ENCODE data around the gene GSG1L. TPM values are rescaled to one million over a fixed set of nuclear protein-coding genes. Genes with fewer than 3 reads are reported as not detected.

Gene GSG1L
- total RNA-seq, 1 donor from 2014 or later, result not detected

DNA sequence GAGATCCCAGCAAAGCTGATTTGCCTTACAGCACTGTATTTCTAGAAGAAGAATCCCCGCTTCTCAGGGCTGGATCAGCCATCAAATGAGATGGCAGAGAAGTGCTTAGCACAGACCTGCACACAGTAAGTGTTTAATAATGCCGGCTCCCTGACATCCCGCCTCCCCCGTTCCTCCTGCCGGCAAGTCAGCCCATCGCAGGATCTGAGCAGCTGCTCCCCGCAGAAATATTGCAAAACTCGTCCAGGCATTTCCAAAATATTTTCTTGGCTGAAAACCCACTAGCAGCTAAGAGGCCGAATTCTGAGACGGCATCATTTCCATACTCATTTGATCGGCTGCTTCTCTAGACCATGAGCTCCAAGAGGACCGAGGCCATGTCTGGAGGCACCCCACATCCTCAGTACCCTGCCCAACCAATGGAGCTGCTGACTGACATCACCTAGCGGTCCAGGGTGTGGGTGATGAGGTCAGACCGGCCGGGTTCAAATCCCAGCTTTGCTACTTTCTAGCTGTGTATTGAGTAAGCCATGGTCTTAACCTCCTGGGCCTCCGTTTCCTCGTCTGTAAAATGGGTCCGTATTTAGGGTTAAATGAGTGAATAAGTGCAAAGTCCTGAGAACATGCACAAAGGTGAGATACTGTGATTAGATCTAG lies 262.1 kb downstream of the GSG1L start:
- Mint-ChIP-seq H3K36me3 (ENCODE audit: low read depth) (no peaks in the 10 kb centered on the region), H3K9me3 (no peaks in the 10 kb centered on the region), H3K27me3 (ENCODE audit: low read depth) (peaks cover 48% of the 10 kb centered on the region), H3K27ac (ENCODE audit: unreplicated experiment) (no peak overlapping the region), H3K4me3 (no peak overlapping the region), H3K4me1 (no peaks in the 10 kb centered on the region)
- DNase-seq (ENCODE audit: low read depth, low spot score), result no peak
- TF ChIP-seq, protein P1, sequence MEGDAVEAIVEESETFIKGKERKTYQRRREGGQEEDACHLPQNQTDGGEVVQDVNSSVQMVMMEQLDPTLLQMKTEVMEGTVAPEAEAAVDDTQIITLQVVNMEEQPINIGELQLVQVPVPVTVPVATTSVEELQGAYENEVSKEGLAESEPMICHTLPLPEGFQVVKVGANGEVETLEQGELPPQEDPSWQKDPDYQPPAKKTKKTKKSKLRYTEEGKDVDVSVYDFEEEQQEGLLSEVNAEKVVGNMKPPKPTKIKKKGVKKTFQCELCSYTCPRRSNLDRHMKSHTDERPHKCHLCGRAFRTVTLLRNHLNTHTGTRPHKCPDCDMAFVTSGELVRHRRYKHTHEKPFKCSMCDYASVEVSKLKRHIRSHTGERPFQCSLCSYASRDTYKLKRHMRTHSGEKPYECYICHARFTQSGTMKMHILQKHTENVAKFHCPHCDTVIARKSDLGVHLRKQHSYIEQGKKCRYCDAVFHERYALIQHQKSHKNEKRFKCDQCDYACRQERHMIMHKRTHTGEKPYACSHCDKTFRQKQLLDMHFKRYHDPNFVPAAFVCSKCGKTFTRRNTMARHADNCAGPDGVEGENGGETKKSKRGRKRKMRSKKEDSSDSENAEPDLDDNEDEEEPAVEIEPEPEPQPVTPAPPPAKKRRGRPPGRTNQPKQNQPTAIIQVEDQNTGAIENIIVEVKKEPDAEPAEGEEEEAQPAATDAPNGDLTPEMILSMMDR (conservative IDR thresholded peaks at IDR 0.05), result no peak

DNA sequence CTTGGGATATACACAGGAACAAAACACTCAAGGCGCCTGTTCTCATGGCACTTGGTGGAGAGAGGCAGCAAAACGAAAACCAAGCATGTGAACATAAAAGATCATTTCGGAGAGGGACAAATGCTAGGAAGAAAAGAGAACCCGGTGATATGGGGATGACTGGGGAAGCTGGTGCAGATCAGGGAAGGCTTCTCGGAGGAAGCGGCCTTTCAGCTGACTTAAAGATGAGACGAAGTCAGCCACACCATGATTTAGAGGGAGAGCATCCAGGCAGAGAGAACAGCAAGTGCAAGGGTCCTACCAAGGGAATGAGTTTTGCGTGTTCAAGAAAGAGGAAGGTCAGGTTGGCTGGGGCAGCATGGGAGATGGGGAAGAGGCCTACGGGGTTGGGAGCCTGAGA lies 262.7 kb downstream of the GSG1L start:
- Mint-ChIP-seq H3K36me3 (ENCODE audit: low read depth) (no peaks in the 10 kb centered on the region), H3K27me3 (ENCODE audit: low read depth) (peaks cover 44% of the 10 kb centered on the region), H3K9me3 (no peaks in the 10 kb centered on the region), H3K4me3 (no peak overlapping the region), H3K27ac (ENCODE audit: unreplicated experiment) (no peak overlapping the region), H3K4me1 (no peaks in the 10 kb centered on the region)
- TF ChIP-seq, protein P1 (conservative IDR thresholded peaks at IDR 0.05), result no peak
- DNase-seq (ENCODE audit: low read depth, low spot score), result no peak

DNA sequence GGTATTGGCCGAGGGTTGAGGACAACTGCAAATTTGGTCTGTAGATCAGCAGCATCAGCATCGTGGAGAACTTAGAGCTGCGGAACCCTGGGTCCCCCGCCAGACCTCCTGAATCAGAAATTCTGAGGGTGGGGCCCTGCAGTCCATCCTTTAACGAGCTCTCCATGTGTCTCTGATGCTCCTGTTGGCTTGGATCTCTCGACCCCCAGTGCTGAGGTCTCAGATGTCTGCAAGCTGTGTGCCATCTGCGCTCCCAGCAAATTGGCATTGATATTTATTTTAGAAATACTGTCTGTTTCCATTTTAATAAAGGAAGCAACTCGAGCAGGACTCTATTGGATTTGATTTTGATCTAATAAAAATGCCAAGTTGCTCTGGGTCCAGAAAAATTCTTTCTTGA lies 263.6 kb downstream of the GSG1L start:
- H3K4me1 Mint-ChIP-seq, result no peaks in the 10 kb centered on the region
- H3K4me3 Mint-ChIP-seq, result no peak overlapping the region
- no peaks in the 10 kb centered on the region for H3K36me3 Mint-ChIP-seq (ENCODE audit: low read depth)
- no peak for DNase-seq (ENCODE audit: low read depth, low spot score)
- peaks cover 43% of the 10 kb centered on the region for H3K27me3 Mint-ChIP-seq (ENCODE audit: low read depth)
- TF ChIP-seq, protein P1 (conservative IDR thresholded peaks at IDR 0.05), result no peak
- no peaks in the 10 kb centered on the region for H3K9me3 Mint-ChIP-seq
- no peak overlapping the region for H3K27ac Mint-ChIP-seq (ENCODE audit: unreplicated experiment)

- H3K27ac Mint-ChIP-seq (ENCODE audit: unreplicated experiment), result no peak overlapping the region
- H3K4me1 Mint-ChIP-seq, result no peaks in the 10 kb centered on the region
- H3K36me3 Mint-ChIP-seq (ENCODE audit: low read depth), result no peaks in the 10 kb centered on the region
- H3K4me3 Mint-ChIP-seq, result no peak overlapping the region
- H3K9me3 Mint-ChIP-seq, result no peaks in the 10 kb centered on the region
- TF ChIP-seq, protein P1 (conservative IDR thresholded peaks at IDR 0.05), result no peak
- H3K27me3 Mint-ChIP-seq (ENCODE audit: low read depth), result peaks cover 32% of the 10 kb centered on the region
- DNase-seq (ENCODE audit: low read depth, low spot score), result no peak
Measured at GRCh38 chr16:27798241-27798640, 265.3 kb downstream of the GSG1L start.

GRCh38 chr16:27795992-27796614 lies 267.4 kb downstream of the GSG1L start:
- H3K27me3 Mint-ChIP-seq (ENCODE audit: low read depth), result peaks cover 26% of the 10 kb centered on the region
- no peaks in the 10 kb centered on the region for H3K9me3 Mint-ChIP-seq
- H3K4me1 Mint-ChIP-seq, result no peaks in the 10 kb centered on the region
- H3K36me3 Mint-ChIP-seq (ENCODE audit: low read depth), result no peaks in the 10 kb centered on the region
- TF ChIP-seq, protein P1 (conservative IDR thresholded peaks at IDR 0.05), result no peak
- peak; percentile 72 for DNase-seq (ENCODE audit: low read depth, low spot score)
- H3K4me3 Mint-ChIP-seq, result no peak overlapping the region
- no peak overlapping the region for H3K27ac Mint-ChIP-seq (ENCODE audit: unreplicated experiment)

All from neural crest cell (in vitro differentiated cells).